BE2C (cell line): ENCODE data around the gene SMC6.

ENCODE experiments used
- DNase-seq: peaks from one replicate; pipeline ENCODE4 v3.0.0-alpha.2; 2020
- H3K27me3 ChIP-seq: fragments of 250-450 bp; sonication (Bioruptor Pico); 2 replicates; pipeline ENCODE4 v1.5.1; 2020; ENCODE audit warnings: mild to moderate bottlenecking
- H3K36me3 ChIP-seq: fragments of 250-450 bp; sonication (Bioruptor Pico); 2 replicates; pipeline ENCODE4 v1.5.1; 2020; ENCODE audit warnings: mild to moderate bottlenecking
- H3K4me1 ChIP-seq: fragments of 250-450 bp; sonication (Bioruptor Pico); 2 replicates; pipeline ENCODE4 v1.5.1; 2020
- H3K4me3 ChIP-seq: 2 replicates; pipeline ENCODE4 v1.5.1; 2011; ENCODE audit warnings: low read depth, low read length
- H3K9me3 ChIP-seq: fragments of 250-450 bp; sonication (Bioruptor Pico); 2 replicates; pipeline ENCODE4 v1.5.1; 2020
- CTCF ChIP-seq: IDR thresholded peaks from 2 replicates; pipeline ENCODE4 v1.5.1; 2012; ENCODE audit warnings: mild to moderate bottlenecking, low read depth, low read length

Gene SMC6

GRCh38 chr2:17759805-17760204, 6.2 kb upstream of the SMC6 start:
- H3K4me1 ChIP-seq, result peaks cover 9% of the 10 kb centered on the region; the same call in 1 of the 2 replicates
- no peak for TF ChIP-seq CTCF
- H3K27me3 ChIP-seq, result no peaks in the 10 kb centered on the region
- no peak overlapping the region for H3K4me3 ChIP-seq
- peaks cover 6% of the 10 kb centered on the region for H3K36me3 ChIP-seq
- H3K9me3 ChIP-seq, result no peaks in the 10 kb centered on the region
- no peak for DNase-seq

- Histone ChIP-seq H3K27me3 (no peaks in the 10 kb centered on the region), H3K9me3 (no peaks in the 10 kb centered on the region), H3K36me3 (peaks cover 5% of the 10 kb centered on the region; the same call in 1 of the 2 replicates), H3K4me3 (no peak overlapping the region), H3K4me1 (peaks cover 9% of the 10 kb centered on the region; the same call in 1 of the 2 replicates)
- TF ChIP-seq CTCF, result no peak
- DNase-seq, result no peak
Observed at GRCh38 chr2:17758118-17758517, 4.5 kb upstream of the SMC6 start.

- H3K9me3 ChIP-seq, result no peaks in the 10 kb centered on the region
- DNase-seq, result no peak
- 0 out of 2 replicates have a peak overlapping the region, but pooled peaks have one; percentile 1 for H3K4me3 ChIP-seq
- H3K36me3 ChIP-seq, result peaks cover 5% of the 10 kb centered on the region; the same call in 1 of the 2 replicates
- peak; percentile 19; the same call in 1 of the 2 replicates for TF ChIP-seq CTCF
- H3K4me1 ChIP-seq, result peaks cover 9% of the 10 kb centered on the region; the same call in 1 of the 2 replicates
- H3K27me3 ChIP-seq, result no peaks in the 10 kb centered on the region
Observed at GRCh38 chr2:17757321-17757720, 3.7 kb upstream of the SMC6 start.

GRCh38 chr2:17756668-17757067, 3.1 kb upstream of the SMC6 start:
- peaks cover 4% of the 10 kb centered on the region; the same call in 1 of the 2 replicates for H3K36me3 ChIP-seq
- TF ChIP-seq CTCF, result no peak
- H3K27me3 ChIP-seq, result no peaks in the 10 kb centered on the region
- H3K4me1 ChIP-seq, result peaks cover 9% of the 10 kb centered on the region; the same call in 1 of the 2 replicates
- no peak overlapping the region for H3K4me3 ChIP-seq
- no peaks in the 10 kb centered on the region for H3K9me3 ChIP-seq
- no peak for DNase-seq

- Histone ChIP-seq H3K4me3 (peak overlapping the region; percentile 90), H3K4me1 (peaks cover 9% of the 10 kb centered on the region; the same call in 1 of the 2 replicates), H3K9me3 (no peaks in the 10 kb centered on the region), H3K36me3 (no peaks in the 10 kb centered on the region), H3K27me3 (no peaks in the 10 kb centered on the region)
- no peak for TF ChIP-seq CTCF
- DNase-seq, result no peak
Observed at GRCh38 chr2:17754773-17755425, 1.3 kb upstream of the SMC6 start.

GRCh38 chr2:17752892-17753802, 463 bp downstream of the SMC6 start:
- no peaks in the 10 kb centered on the region for H3K9me3 ChIP-seq
- H3K27me3 ChIP-seq, result no peaks in the 10 kb centered on the region
- H3K4me1 ChIP-seq, result peaks cover 9% of the 10 kb centered on the region; the same call in 1 of the 2 replicates
- peak; percentile 81 for DNase-seq
- no peaks in the 10 kb centered on the region for H3K36me3 ChIP-seq
- TF ChIP-seq CTCF, result no peak
- H3K4me3 ChIP-seq, result peak overlapping the region; percentile 90
